ENCODE measurements around the gene HAND1. TPM values are rescaled to one million over a fixed set of nuclear protein-coding genes. Genes with fewer than 3 reads are reported as not detected.

Gene HAND1
- total RNA-seq, 1 experiment from 2014 or later = not detected

- ChIA-PET POLR2A (interaction anchor here (0.7 kb wide), 1 partner anchor 26 kb away, joined by 4 read pairs; no protein-coding TSS in a partner anchor), CTCF (interaction anchor here (2.2 kb wide), 1 partner anchor 11 kb away, joined by 14 read pairs; no protein-coding TSS in a partner anchor)
- peaks cover 90% of the 10 kb centered on the region for H3K27me3 Mint-ChIP-seq (ENCODE audit: insufficient read depth, unreplicated experiment)
- TF ChIP-seq CTCF (IDR thresholded peaks at IDR 0.05; ENCODE audit: unreplicated experiment) = no peak
- no peak overlapping the region for H3K27ac Mint-ChIP-seq (ENCODE audit: low read depth, unreplicated experiment)
- H3K4me3 Mint-ChIP-seq (ENCODE audit: unreplicated experiment) = no peak overlapping the region
- DNase-seq (ENCODE audit: unreplicated experiment) = no peak
- no peaks in the 10 kb centered on the region for H3K36me3 Mint-ChIP-seq (ENCODE audit: insufficient read depth, unreplicated experiment)
- peaks cover 4% of the 10 kb centered on the region for H3K4me1 Mint-ChIP-seq (ENCODE audit: insufficient read depth, unreplicated experiment)
- H3K9me3 Mint-ChIP-seq (ENCODE audit: unreplicated experiment) = no peaks in the 10 kb centered on the region
- BruUV-seq (replicated peaks) = no TSS peak
- intact Hi-C loops (cut with micrococcal nuclease) = no loop called here
Measured at GRCh38 chr5:154477382-154478223, 424 bp downstream of the HAND1 start.

GRCh38 chr5:154476354-154477205 lies 1.4 kb downstream of the HAND1 start:
- TF ChIP-seq CTCF (IDR thresholded peaks at IDR 0.05; ENCODE audit: unreplicated experiment) = no peak
- ChIA-PET CTCF (interaction anchor here (0.6 to 2.2 kb wide), 3 partner anchors 10 to 133 kb away, joined by 4 to 14 read pairs (median 4); no protein-coding TSS in a partner anchor), POLR2A (no interaction called here)
- H3K4me1 Mint-ChIP-seq (ENCODE audit: insufficient read depth, unreplicated experiment) = peaks cover 4% of the 10 kb centered on the region
- no TSS peak for BruUV-seq (replicated peaks)
- no peaks in the 10 kb centered on the region for H3K36me3 Mint-ChIP-seq (ENCODE audit: insufficient read depth, unreplicated experiment)
- DNase-seq (ENCODE audit: unreplicated experiment) = no peak
- H3K27me3 Mint-ChIP-seq (ENCODE audit: insufficient read depth, unreplicated experiment) = peaks cover 87% of the 10 kb centered on the region
- no peak overlapping the region for H3K4me3 Mint-ChIP-seq (ENCODE audit: unreplicated experiment)
- no peaks in the 10 kb centered on the region for H3K9me3 Mint-ChIP-seq (ENCODE audit: unreplicated experiment)
- H3K27ac Mint-ChIP-seq (ENCODE audit: low read depth, unreplicated experiment) = no peak overlapping the region
- intact Hi-C loops (cut with micrococcal nuclease) = no loop called here

- intact Hi-C loops (cut with micrococcal nuclease) = no loop called here
- no peak overlapping the region for H3K4me3 Mint-ChIP-seq (ENCODE audit: unreplicated experiment)
- H3K36me3 Mint-ChIP-seq (ENCODE audit: insufficient read depth, unreplicated experiment) = no peaks in the 10 kb centered on the region
- no peak overlapping the region for H3K27ac Mint-ChIP-seq (ENCODE audit: low read depth, unreplicated experiment)
- no peaks in the 10 kb centered on the region for H3K9me3 Mint-ChIP-seq (ENCODE audit: unreplicated experiment)
- ChIA-PET POLR2A (no interaction called here), CTCF (interaction anchor here (0.6 to 2.2 kb wide), 3 partner anchors 9 to 108 kb away, joined by 3 to 14 read pairs (median 4); no protein-coding TSS in a partner anchor)
- no peak for DNase-seq (ENCODE audit: unreplicated experiment)
- peaks cover 12% of the 10 kb centered on the region for H3K4me1 Mint-ChIP-seq (ENCODE audit: insufficient read depth, unreplicated experiment)
- H3K27me3 Mint-ChIP-seq (ENCODE audit: insufficient read depth, unreplicated experiment) = peaks cover 87% of the 10 kb centered on the region
- no peak for TF ChIP-seq CTCF (IDR thresholded peaks at IDR 0.05; ENCODE audit: unreplicated experiment)
- no TSS peak for BruUV-seq (replicated peaks)
Measured at GRCh38 chr5:154475591-154476353, 2.3 kb downstream of the HAND1 start.

Measured in MCF 10A (cell line).